BLaER1 treated with 17β-estradiol and CSF1 and Interleukin-3, amounts not matched to agents 10 nM and 100 nM (cell line): ENCODE measurements around the gene ZRANB1.
"Not testable (repeated sequence)": the region's sequence is repeated elsewhere in the genome, so short reads cannot be mapped to it uniquely, and the experiment has no call there.

Experiments
- H3K27ac ChIP-seq, 11 experiments: shearing (Covaris generic); formaldehyde crosslinking; 2 replicates each; pipeline ENCODE4 v1.8.1; 2022
- H3K27me3 ChIP-seq, 11 experiments: shearing (Covaris generic); formaldehyde crosslinking; 2 replicates each; pipeline ENCODE4 v1.8.1; 2022
- H3K36me3 ChIP-seq, 11 experiments: shearing (Covaris generic); formaldehyde crosslinking; 2 replicates each; pipeline ENCODE4 v1.8.1; 2022
- H3K4me1 ChIP-seq, 10 experiments: shearing (Covaris generic); formaldehyde crosslinking; 2 replicates each; pipeline ENCODE4 v1.8.1; 2022
- H3K4me2 ChIP-seq, 11 experiments: shearing (Covaris generic); formaldehyde crosslinking; 2 replicates each; pipeline ENCODE4 v1.8.1; 2022
- H3K4me3 ChIP-seq, 10 experiments: shearing (Covaris generic); formaldehyde crosslinking; 2 replicates each; pipeline ENCODE4 v1.8.1; 2022
- H3K9ac ChIP-seq, 11 experiments: shearing (Covaris generic); formaldehyde crosslinking; 2 replicates each; pipeline ENCODE4 v1.8.1; 2022
- H3K9me3 ChIP-seq, 11 experiments: shearing (Covaris generic); formaldehyde crosslinking; replicated peaks in 1 of 11; 2 replicates each; pipeline ENCODE4 v1.8.1; 2022
- H4K20me1 ChIP-seq, 11 experiments: shearing (Covaris generic); formaldehyde crosslinking; 2 replicates each; pipeline ENCODE4 v1.8.1; 2022
- Cebpa-rat ChIP-seq, 11 experiments: shearing (Covaris generic); IDR thresholded peaks; 2 replicates each; pipeline ENCODE4 v1.8.1; 2022

The ZRANB1 gene

GRCh38 chr10:124909563-124909962, 32.4 kb upstream of the ZRANB1 start:
- no peak overlapping the region for H3K4me3 ChIP-seq
- H3K36me3 ChIP-seq, result no peaks in the 10 kb centered on the region
- H4K20me1 ChIP-seq, result no peaks in the 10 kb centered on the region
- H3K27ac ChIP-seq, result no peak overlapping the region
- peaks cover 7 to 28% (median 23%) of the 10 kb centered on the region in 10 experiments; a peak in 18 of 20 replicates for H3K4me1 ChIP-seq
- H3K9me3 ChIP-seq, result no peaks in the 10 kb centered on the region
- no peaks in the 10 kb centered on the region for H3K27me3 ChIP-seq
- H3K4me2 ChIP-seq, result no peak overlapping the region
- no peak overlapping the region for H3K9ac ChIP-seq
- no peak for TF ChIP-seq Cebpa-rat (IDR thresholded peaks at IDR 0.05)

- no peaks in the 10 kb centered on the region for H3K36me3 ChIP-seq
- peak overlapping the region in 3 of 11 experiments; percentile 2 to 47 (median 14); a peak in 2 of 22 replicates for H3K9ac ChIP-seq
- no peaks in the 10 kb centered on the region for H3K9me3 ChIP-seq
- 0 out of 20 replicates have a peak overlapping the region, but pooled peaks of 1 of the 10 experiments have one; percentile 3 for H3K4me3 ChIP-seq
- TF ChIP-seq Cebpa-rat (IDR thresholded peaks at IDR 0.05), result no peak
- no peaks in the 10 kb centered on the region for H3K27me3 ChIP-seq
- no peaks in the 10 kb centered on the region for H4K20me1 ChIP-seq
- peak overlapping the region; percentile 32 to 92 (median 45); a peak in 21 of 22 replicates for H3K4me2 ChIP-seq
- peaks cover 17 to 37% (median 31%) of the 10 kb centered on the region in 10 experiments for H3K4me1 ChIP-seq
- peak overlapping the region in 3 of 11 experiments; percentile 16 to 25 (median 22); a peak in 2 of 22 replicates for H3K27ac ChIP-seq
Observed at GRCh38 chr10:124911124-124912067, 30.5 kb upstream of the ZRANB1 start.

DNA sequence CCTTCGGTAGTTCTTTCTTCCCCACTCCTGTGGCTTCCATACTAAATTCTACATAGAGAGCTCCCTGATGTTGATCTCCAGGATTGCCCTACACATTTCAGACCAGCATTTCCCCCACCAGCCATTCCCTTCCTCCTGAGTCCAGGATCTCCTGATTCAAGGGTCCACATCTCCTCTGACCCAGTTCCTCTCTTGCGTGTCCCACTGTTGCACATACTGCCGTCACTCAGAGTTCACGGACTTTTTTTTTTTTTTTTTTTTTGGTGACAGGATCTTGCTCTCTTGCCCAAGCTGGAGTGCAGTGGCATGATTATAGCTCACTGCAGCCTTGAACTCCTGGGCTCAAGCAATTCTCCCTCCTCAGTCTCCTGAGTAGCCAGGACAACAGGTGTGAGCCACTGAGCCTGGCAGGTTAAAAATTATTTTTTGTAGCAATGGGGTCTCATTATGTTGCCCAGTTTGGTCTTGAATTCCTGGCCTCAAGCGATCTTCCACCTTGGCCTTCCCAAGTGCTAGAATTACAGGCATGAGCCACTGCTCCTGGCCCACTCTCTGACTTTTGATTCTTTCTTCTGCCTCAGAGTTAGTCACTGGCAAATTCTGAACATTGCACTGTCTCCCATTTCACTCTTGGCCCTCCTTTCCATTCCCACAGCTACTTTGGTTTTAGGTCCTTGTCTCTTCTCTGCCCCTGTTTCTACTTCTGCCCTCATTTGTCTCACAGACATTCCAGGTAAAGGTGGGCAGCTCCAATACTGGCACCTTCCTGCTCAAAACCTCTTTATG, 29.6 kb upstream of the ZRANB1 start:
- no peaks in the 10 kb centered on the region for H3K9me3 ChIP-seq
- H3K27me3 ChIP-seq, result no peaks in the 10 kb centered on the region
- TF ChIP-seq Cebpa-rat (IDR thresholded peaks at IDR 0.05), result no peak
- H3K27ac ChIP-seq, result peak overlapping the region in 1 of 11 experiments; percentile 22; a peak in 2 of 22 replicates
- peaks cover 17 to 37% (median 31%) of the 10 kb centered on the region in 10 experiments for H3K4me1 ChIP-seq
- 0 out of 20 replicates have a peak overlapping the region, but pooled peaks of 1 of the 10 experiments have one; percentile 3 for H3K4me3 ChIP-seq
- peaks cover 0 to 5% (median 3%) of the 10 kb centered on the region in 11 experiments; a peak in 9 of 22 replicates for H4K20me1 ChIP-seq
- peak overlapping the region; percentile 32 to 92 (median 45); a peak in 19 of 22 replicates for H3K4me2 ChIP-seq
- H3K36me3 ChIP-seq, result no peaks in the 10 kb centered on the region
- peak overlapping the region in 3 of 11 experiments; percentile 2 to 47 (median 14); a peak in 2 of 22 replicates for H3K9ac ChIP-seq

- TF ChIP-seq Cebpa-rat (IDR thresholded peaks at IDR 0.05), result no peak
- Histone ChIP-seq H3K4me1 (peaks cover 19 to 38% (median 33%) of the 10 kb centered on the region in 10 experiments), H3K27me3 (no peaks in the 10 kb centered on the region), H3K9me3 (no peaks in the 10 kb centered on the region), H3K9ac (no peak overlapping the region), H3K4me2 (no peak overlapping the region), H3K4me3 (no peak overlapping the region), H3K27ac (no peak overlapping the region), H4K20me1 (peaks cover 4 to 14% (median 12%) of the 10 kb centered on the region in 11 experiments; a peak in 21 of 22 replicates), H3K36me3 (no peaks in the 10 kb centered on the region)
Observed at GRCh38 chr10:124913167-124913566, 28.8 kb upstream of the ZRANB1 start.

DNA sequence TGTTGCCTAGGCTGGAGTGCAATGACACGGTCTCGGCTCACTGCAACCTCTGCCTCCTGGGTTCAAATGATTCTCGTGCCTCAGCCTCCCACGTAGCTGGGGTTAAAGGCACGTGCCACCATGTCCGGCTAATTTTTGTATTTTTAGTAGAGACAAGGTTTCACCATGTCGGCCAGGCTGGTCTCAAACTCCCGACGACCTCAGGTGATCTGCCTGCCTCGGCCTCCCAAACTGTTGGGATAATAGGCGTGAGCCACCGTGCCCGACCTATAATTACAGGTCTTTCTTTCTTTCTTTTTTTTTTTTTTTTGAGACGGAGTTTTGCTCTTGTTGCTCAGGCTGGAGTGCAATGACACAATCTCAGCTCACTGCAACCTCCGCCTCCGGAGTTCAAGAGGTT, 27.5 kb upstream of the ZRANB1 start:
- peaks cover 31 to 50% (median 45%) of the 10 kb centered on the region in 10 experiments for H3K4me1 ChIP-seq
- H3K4me2 ChIP-seq, H3K27ac ChIP-seq, H3K4me3 ChIP-seq, H3K9me3 ChIP-seq, H3K27me3 ChIP-seq, H3K9ac ChIP-seq, H3K36me3 ChIP-seq: not testable (repeated sequence)
- peaks cover 16 to 26% (median 25%) of the 10 kb centered on the region in 11 experiments; a peak in 21 of 22 replicates for H4K20me1 ChIP-seq

DNA sequence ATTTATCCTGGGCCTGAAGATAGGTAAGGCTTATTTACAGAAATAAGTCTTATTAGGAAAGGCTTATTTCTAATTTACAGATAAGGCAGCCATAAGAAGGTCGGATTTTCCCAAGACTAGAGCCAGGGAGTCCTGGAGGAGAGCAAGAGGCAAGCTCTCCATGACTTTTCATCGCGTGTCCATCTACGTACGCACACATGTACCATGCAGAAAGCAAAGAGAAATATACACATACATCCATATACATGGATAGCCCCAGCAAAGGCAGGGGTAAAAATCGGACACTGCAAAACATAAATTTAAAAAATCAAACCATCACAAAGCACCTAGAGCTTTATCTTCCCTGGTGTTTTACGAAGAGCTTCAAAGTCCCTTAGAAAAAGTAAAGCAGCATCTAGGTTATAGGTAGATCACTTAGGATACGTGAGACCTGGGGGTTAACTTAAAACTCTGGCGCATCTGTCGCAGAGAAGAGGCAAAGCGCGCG, 25.8 kb upstream of the ZRANB1 start:
- Histone ChIP-seq H3K4me2 (peak overlapping the region; percentile 74 to 94 (median 85)), H4K20me1 (peaks cover 31 to 44% (median 39%) of the 10 kb centered on the region in 11 experiments), H3K36me3 (peaks cover 0 to 7% (median 0%) of the 10 kb centered on the region in 11 experiments; a peak in 1 of 22 replicates), H3K9ac (peak overlapping the region; percentile 97 to 100 (median 99)), H3K4me1 (peaks cover 26 to 47% (median 36%) of the 10 kb centered on the region in 10 experiments), H3K4me3 (peak overlapping the region; percentile 80 to 100 (median 96)), H3K9me3 (no peaks in the 10 kb centered on the region), H3K27me3 (no peaks in the 10 kb centered on the region), H3K27ac (peak overlapping the region; percentile 94 to 99 (median 96))
- no peak for TF ChIP-seq Cebpa-rat (IDR thresholded peaks at IDR 0.05)

DNA sequence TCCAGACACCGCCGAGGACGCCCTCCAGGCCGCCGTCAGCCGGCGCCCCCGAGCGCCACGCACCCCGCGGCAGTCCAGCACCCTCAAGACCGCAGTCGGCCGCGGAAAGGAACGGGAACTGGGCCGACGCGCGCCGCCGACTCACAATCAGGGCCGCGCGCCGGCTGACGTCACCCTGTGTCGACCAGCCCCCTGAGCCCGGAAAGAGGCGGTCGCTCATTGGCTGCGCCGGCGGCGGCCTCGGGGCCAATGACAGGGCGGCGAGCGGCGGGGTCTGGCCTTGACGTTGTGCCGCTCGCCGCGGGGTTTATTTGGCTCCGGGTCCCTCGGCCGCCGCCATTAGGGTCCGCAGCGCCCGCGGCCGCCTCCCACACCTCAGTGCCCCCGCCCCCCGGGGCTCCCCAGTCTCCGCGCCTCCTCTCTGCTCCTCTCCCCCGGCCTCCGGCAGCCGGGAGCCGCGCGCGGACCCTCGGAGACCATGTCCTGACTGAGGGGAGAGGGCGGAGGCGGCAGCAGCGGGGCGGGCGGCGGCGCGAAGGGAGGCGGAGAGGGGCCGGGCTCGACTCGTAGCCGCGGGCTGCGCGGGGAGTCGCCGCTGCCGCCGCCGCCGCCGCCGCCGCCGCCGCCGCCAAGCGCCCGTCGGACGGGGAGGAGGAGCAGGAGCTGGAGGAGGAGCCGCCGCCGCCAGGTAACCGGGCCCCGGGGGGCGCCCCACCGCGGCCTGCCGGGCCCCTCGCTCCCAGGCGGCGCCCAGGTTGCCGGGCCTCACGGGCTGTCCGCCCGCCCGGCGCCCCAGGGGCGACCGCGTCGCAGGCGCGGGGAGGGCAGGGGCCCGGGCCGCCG, 25.1 kb upstream of the ZRANB1 start:
- no peaks in the 10 kb centered on the region for H3K9me3 ChIP-seq
- H4K20me1 ChIP-seq, result peaks cover 37 to 50% (median 46%) of the 10 kb centered on the region in 11 experiments
- H3K4me3 ChIP-seq, result peak overlapping the region; percentile 80 to 100 (median 96)
- peak overlapping the region; percentile 94 to 99 (median 96) for H3K27ac ChIP-seq
- peaks cover 0 to 10% (median 0%) of the 10 kb centered on the region in 11 experiments; a peak in 2 of 22 replicates for H3K36me3 ChIP-seq
- peak overlapping the region; percentile 89 to 98 (median 93) for H3K4me2 ChIP-seq
- peaks cover 20 to 46% (median 31%) of the 10 kb centered on the region in 10 experiments for H3K4me1 ChIP-seq
- no peak for TF ChIP-seq Cebpa-rat (IDR thresholded peaks at IDR 0.05)
- H3K9ac ChIP-seq, result peak overlapping the region; percentile 97 to 100 (median 99)
- no peaks in the 10 kb centered on the region for H3K27me3 ChIP-seq
